Stimulated activated naive CD4-positive, alpha-beta T cell (primary cell): ENCODE results near the gene ZCCHC2.

ENCODE experiments used
- DNase-seq, 6 experiments: peaks; one replicate each; lab custom pipeline; 2025; lab: John Stamatoyannopoulos, UW

Gene ZCCHC2

GRCh38 chr18:62538881-62539280 is 16.1 kb downstream of the ZCCHC2 start:
- no peak for DNase-seq

- no peak for DNase-seq
These were observed 16.7 kb downstream of the ZCCHC2 start for GRCh38 chr18:62539284-62540165.

GRCh38 chr18:62543021-62543420 is 20.2 kb downstream of the ZCCHC2 start:
- no peak for DNase-seq

GRCh38 chr18:62545098-62545497 is 22.3 kb downstream of the ZCCHC2 start:
- DNase-seq = no peak

- no peak for DNase-seq
These were observed 26.9 kb downstream of the ZCCHC2 start for GRCh38 chr18:62549755-62550154.

- no peak for DNase-seq
These were observed 27.9 kb downstream of the ZCCHC2 start for GRCh38 chr18:62550746-62551145.

- no peak for DNase-seq
These were observed 29.2 kb downstream of the ZCCHC2 start for GRCh38 chr18:62551972-62552513.

GRCh38 chr18:62554061-62554815 is 31.4 kb downstream of the ZCCHC2 start:
- no peak for DNase-seq

- DNase-seq = no peak
These were observed 32.3 kb downstream of the ZCCHC2 start for GRCh38 chr18:62555135-62555534.

GRCh38 chr18:62556397-62556796 is 33.6 kb downstream of the ZCCHC2 start:
- DNase-seq = no peak

- DNase-seq = no peak
These were observed 35.3 kb downstream of the ZCCHC2 start for GRCh38 chr18:62558015-62558663.

GRCh38 chr18:62564044-62564443 is 41.2 kb downstream of the ZCCHC2 start:
- no peak for DNase-seq

GRCh38 chr18:62566199-62566598 is 43.4 kb downstream of the ZCCHC2 start:
- peak in 2 of 6 experiments; percentile 1 to 3 for DNase-seq

- no peak for DNase-seq
These were observed 44.0 kb downstream of the ZCCHC2 start for GRCh38 chr18:62566818-62567217.

- DNase-seq = no peak
These were observed 46.3 kb downstream of the ZCCHC2 start for GRCh38 chr18:62569081-62569655.

GRCh38 chr18:62571037-62571436 is 48.2 kb downstream of the ZCCHC2 start:
- DNase-seq = no peak

- DNase-seq = no peak
These were observed 48.8 kb downstream of the ZCCHC2 start for GRCh38 chr18:62571648-62572047.

- DNase-seq = no peak
These were observed 49.6 kb downstream of the ZCCHC2 start for GRCh38 chr18:62572456-62572855.

GRCh38 chr18:62574776-62575175 is 52.0 kb downstream of the ZCCHC2 start:
- DNase-seq = no peak

- no peak for DNase-seq
These were observed 53.4 kb downstream of the ZCCHC2 start for GRCh38 chr18:62576271-62576670.

GRCh38 chr18:62576845-62577512 is 54.2 kb downstream of the ZCCHC2 start:
- no peak for DNase-seq
